Neuron (in vitro differentiated cells): ENCODE data around the gene KCNA1.

Experiments used
- H2AFZ ChIP-seq: one replicate; pipeline ENCODE4 v1.6.1; 2013; ENCODE audit warnings: low read depth, mild to moderate bottlenecking, inconsistent platforms, low read length, moderate library complexity
- H3K27me3 ChIP-seq: one replicate; pipeline ENCODE4 v1.6.1; 2013; ENCODE audit warnings: low read length; ENCODE audit not compliant: insufficient read depth
- H3K36me3 ChIP-seq: one replicate; pipeline ENCODE4 v1.6.1; 2013; ENCODE audit warnings: low read length; ENCODE audit not compliant: insufficient read depth
- H3K4me1 ChIP-seq: one replicate; pipeline ENCODE4 v1.6.1; 2013; ENCODE audit warnings: low read length; ENCODE audit not compliant: insufficient read depth
- H3K4me3 ChIP-seq: 2 replicates; pipeline ENCODE4 v1.5.1; 2013; ENCODE audit warnings: mild to moderate bottlenecking, low read length, moderate library complexity
- H3K9me3 ChIP-seq: one replicate; pipeline ENCODE4 v1.6.1; 2013; ENCODE audit warnings: low read length

Gene KCNA1

GRCh38 chr12:4891866-4892265, 17.8 kb upstream of the KCNA1 start:
- no peaks in the 10 kb centered on the region for H3K4me1 ChIP-seq
- no peaks in the 10 kb centered on the region for H3K36me3 ChIP-seq
- H2AFZ ChIP-seq = no peak overlapping the region
- H3K9me3 ChIP-seq = no peaks in the 10 kb centered on the region
- H3K4me3 ChIP-seq = no peak overlapping the region
- H3K27me3 ChIP-seq = peaks cover 24% of the 10 kb centered on the region

- Histone ChIP-seq H2AFZ (no peak overlapping the region), H3K36me3 (no peaks in the 10 kb centered on the region), H3K9me3 (no peaks in the 10 kb centered on the region), H3K27me3 (peaks cover 24% of the 10 kb centered on the region), H3K4me1 (no peaks in the 10 kb centered on the region), H3K4me3 (no peak overlapping the region)
Measured at GRCh38 chr12:4892418-4892817, 17.3 kb upstream of the KCNA1 start.

- no peak overlapping the region for H2AFZ ChIP-seq
- H3K4me1 ChIP-seq = no peaks in the 10 kb centered on the region
- H3K36me3 ChIP-seq = no peaks in the 10 kb centered on the region
- H3K27me3 ChIP-seq = peaks cover 24% of the 10 kb centered on the region
- H3K4me3 ChIP-seq = no peak overlapping the region
- no peaks in the 10 kb centered on the region for H3K9me3 ChIP-seq
Measured at GRCh38 chr12:4894019-4894418, 15.7 kb upstream of the KCNA1 start.

GRCh38 chr12:4899364-4899763, 10.3 kb upstream of the KCNA1 start:
- Histone ChIP-seq H3K4me3 (no peak overlapping the region), H3K9me3 (no peaks in the 10 kb centered on the region), H2AFZ (no peak overlapping the region), H3K36me3 (no peaks in the 10 kb centered on the region), H3K27me3 (peaks cover 15% of the 10 kb centered on the region), H3K4me1 (no peaks in the 10 kb centered on the region)

GRCh38 chr12:4900327-4900726, 9.4 kb upstream of the KCNA1 start:
- no peaks in the 10 kb centered on the region for H3K9me3 ChIP-seq
- no peak overlapping the region for H3K4me3 ChIP-seq
- peaks cover 10% of the 10 kb centered on the region for H3K27me3 ChIP-seq
- no peak overlapping the region for H2AFZ ChIP-seq
- H3K36me3 ChIP-seq = no peaks in the 10 kb centered on the region
- no peaks in the 10 kb centered on the region for H3K4me1 ChIP-seq

GRCh38 chr12:4905316-4905715, 4.4 kb upstream of the KCNA1 start:
- H3K4me1 ChIP-seq = peaks cover 17% of the 10 kb centered on the region
- H3K27me3 ChIP-seq = peaks cover 39% of the 10 kb centered on the region
- H3K9me3 ChIP-seq = no peaks in the 10 kb centered on the region
- no peaks in the 10 kb centered on the region for H3K36me3 ChIP-seq
- no peak overlapping the region for H2AFZ ChIP-seq
- H3K4me3 ChIP-seq = no peak overlapping the region

- Histone ChIP-seq H3K4me3 (no peak overlapping the region), H3K36me3 (no peaks in the 10 kb centered on the region), H2AFZ (peak overlapping the region; percentile 43), H3K9me3 (peaks cover 11% of the 10 kb centered on the region), H3K27me3 (peaks cover 65% of the 10 kb centered on the region), H3K4me1 (peaks cover 21% of the 10 kb centered on the region)
Measured at GRCh38 chr12:4908684-4909409, 858 bp upstream of the KCNA1 start.

- no peak overlapping the region for H3K4me3 ChIP-seq
- H3K4me1 ChIP-seq = peaks cover 21% of the 10 kb centered on the region
- peaks cover 11% of the 10 kb centered on the region for H3K9me3 ChIP-seq
- H3K36me3 ChIP-seq = no peaks in the 10 kb centered on the region
- peaks cover 68% of the 10 kb centered on the region for H3K27me3 ChIP-seq
- H2AFZ ChIP-seq = peak overlapping the region; percentile 43
Measured at GRCh38 chr12:4909410-4909733, 333 bp upstream of the KCNA1 start.

- Histone ChIP-seq H3K36me3 (no peaks in the 10 kb centered on the region), H3K9me3 (peaks cover 11% of the 10 kb centered on the region), H3K27me3 (peaks cover 77% of the 10 kb centered on the region), H3K4me1 (peaks cover 21% of the 10 kb centered on the region), H3K4me3 (peak overlapping the region; percentile 18), H2AFZ (no peak overlapping the region)
Measured at GRCh38 chr12:4910502-4911315, 1.0 kb downstream of the KCNA1 start.

- Histone ChIP-seq H3K36me3 (no peaks in the 10 kb centered on the region), H3K27me3 (peaks cover 79% of the 10 kb centered on the region), H3K4me1 (peaks cover 21% of the 10 kb centered on the region), H3K4me3 (no peak overlapping the region), H2AFZ (no peak overlapping the region), H3K9me3 (peaks cover 11% of the 10 kb centered on the region)
Measured at GRCh38 chr12:4911316-4911994, 1.8 kb downstream of the KCNA1 start.

GRCh38 chr12:4914720-4915119, 5.0 kb downstream of the KCNA1 start:
- no peak overlapping the region for H3K4me3 ChIP-seq
- peaks cover 56% of the 10 kb centered on the region for H3K27me3 ChIP-seq
- no peak overlapping the region for H2AFZ ChIP-seq
- H3K9me3 ChIP-seq = peaks cover 11% of the 10 kb centered on the region
- H3K36me3 ChIP-seq = no peaks in the 10 kb centered on the region
- H3K4me1 ChIP-seq = peaks cover 8% of the 10 kb centered on the region

GRCh38 chr12:4915752-4916151, 6.0 kb downstream of the KCNA1 start:
- Histone ChIP-seq H3K9me3 (peaks cover 11% of the 10 kb centered on the region), H3K27me3 (peaks cover 50% of the 10 kb centered on the region), H3K36me3 (no peaks in the 10 kb centered on the region), H3K4me3 (no peak overlapping the region), H2AFZ (no peak overlapping the region), H3K4me1 (peaks cover under 1% of the 10 kb centered on the region)

- Histone ChIP-seq H3K9me3 (no peaks in the 10 kb centered on the region), H3K27me3 (peaks cover 25% of the 10 kb centered on the region), H3K4me3 (no peak overlapping the region), H3K36me3 (no peaks in the 10 kb centered on the region), H2AFZ (no peak overlapping the region), H3K4me1 (no peaks in the 10 kb centered on the region)
Measured at GRCh38 chr12:4918950-4919660, 9.4 kb downstream of the KCNA1 start.
